ENCODE measurements around the gene ARHGAP29. TPM values are rescaled to one million over a fixed set of nuclear protein-coding genes. Genes with fewer than 3 reads are reported as not detected.

Gene ARHGAP29
- total RNA-seq, 3 donors from 2014 or later (not counting 1 experiment from before 2014, with no cell fraction given): 0.07 TPM; not detected in 2

DNA sequence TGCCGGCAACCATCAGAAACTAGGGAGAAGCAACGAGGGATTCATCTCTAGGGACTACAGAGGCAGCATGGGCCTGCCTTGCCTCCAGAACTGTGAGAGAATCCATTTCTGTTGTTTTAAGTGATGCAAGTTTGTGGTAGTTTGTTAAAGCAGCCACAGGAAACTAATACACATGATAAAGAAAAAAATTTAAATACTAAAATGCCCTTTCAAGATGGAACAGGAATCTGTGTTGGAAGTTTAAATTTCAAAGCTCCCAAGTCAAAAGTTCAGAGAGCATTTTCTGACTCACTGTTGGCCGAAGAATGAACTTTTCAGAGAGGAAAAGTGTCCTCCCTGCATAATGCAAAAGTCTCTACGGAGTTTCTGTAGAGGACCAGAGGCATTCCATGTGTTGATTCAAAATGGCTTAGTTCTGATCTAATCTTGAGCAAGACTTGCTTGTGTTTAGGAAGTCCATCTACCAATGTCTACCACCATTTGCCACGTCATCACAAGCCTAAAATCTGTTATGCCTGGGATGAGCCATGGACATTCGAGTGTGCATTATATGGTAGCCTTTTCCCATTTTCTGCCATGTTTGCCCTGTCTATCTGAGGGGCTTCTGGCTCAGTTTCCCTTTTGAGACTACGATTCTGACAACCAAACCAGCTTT is 22.4 kb upstream of the ARHGAP29 start:
- Mint-ChIP-seq H3K9me3 (no peaks in the 10 kb centered on the region), H3K36me3 (no peaks in the 10 kb centered on the region), H3K27ac (no peak overlapping the region), H3K4me3 (no peak overlapping the region), H3K4me1 (no peaks in the 10 kb centered on the region), H3K27me3 (ENCODE audit: low read depth in 2 of 2) (peaks cover 31 to 52% of the 10 kb centered on the region in 2 donors)
- DNase-seq (no peak), ATAC-seq (no peak)
- Histone ChIP-seq H3K36me3 (ENCODE audit: control insufficient read depth, insufficient read depth, low read length) (no peaks in the 10 kb centered on the region), H3K9me3 (ENCODE audit: control insufficient read depth, insufficient read depth, low read length) (no peaks in the 10 kb centered on the region), H3K27ac (ENCODE audit: low read length) (no peak overlapping the region), H3K4me3 (ENCODE audit: low read length) (no peak overlapping the region), H3K27me3 (ENCODE audit: control insufficient read depth, insufficient read depth, low read length) (peaks cover 6% of the 10 kb centered on the region), H3K4me1 (ENCODE audit: control insufficient read depth, insufficient read depth, low read length) (no peaks in the 10 kb centered on the region)
- 85% methylated on average over 7 of the region's 7 CpGs for WGBS (ENCODE audit: insufficient coverage)
- TF ChIP-seq, protein P1, sequence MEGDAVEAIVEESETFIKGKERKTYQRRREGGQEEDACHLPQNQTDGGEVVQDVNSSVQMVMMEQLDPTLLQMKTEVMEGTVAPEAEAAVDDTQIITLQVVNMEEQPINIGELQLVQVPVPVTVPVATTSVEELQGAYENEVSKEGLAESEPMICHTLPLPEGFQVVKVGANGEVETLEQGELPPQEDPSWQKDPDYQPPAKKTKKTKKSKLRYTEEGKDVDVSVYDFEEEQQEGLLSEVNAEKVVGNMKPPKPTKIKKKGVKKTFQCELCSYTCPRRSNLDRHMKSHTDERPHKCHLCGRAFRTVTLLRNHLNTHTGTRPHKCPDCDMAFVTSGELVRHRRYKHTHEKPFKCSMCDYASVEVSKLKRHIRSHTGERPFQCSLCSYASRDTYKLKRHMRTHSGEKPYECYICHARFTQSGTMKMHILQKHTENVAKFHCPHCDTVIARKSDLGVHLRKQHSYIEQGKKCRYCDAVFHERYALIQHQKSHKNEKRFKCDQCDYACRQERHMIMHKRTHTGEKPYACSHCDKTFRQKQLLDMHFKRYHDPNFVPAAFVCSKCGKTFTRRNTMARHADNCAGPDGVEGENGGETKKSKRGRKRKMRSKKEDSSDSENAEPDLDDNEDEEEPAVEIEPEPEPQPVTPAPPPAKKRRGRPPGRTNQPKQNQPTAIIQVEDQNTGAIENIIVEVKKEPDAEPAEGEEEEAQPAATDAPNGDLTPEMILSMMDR (IDR thresholded peaks at IDR 0.05): no peak
- intact Hi-C loops (cut with micrococcal nuclease): no loop called here

DNA sequence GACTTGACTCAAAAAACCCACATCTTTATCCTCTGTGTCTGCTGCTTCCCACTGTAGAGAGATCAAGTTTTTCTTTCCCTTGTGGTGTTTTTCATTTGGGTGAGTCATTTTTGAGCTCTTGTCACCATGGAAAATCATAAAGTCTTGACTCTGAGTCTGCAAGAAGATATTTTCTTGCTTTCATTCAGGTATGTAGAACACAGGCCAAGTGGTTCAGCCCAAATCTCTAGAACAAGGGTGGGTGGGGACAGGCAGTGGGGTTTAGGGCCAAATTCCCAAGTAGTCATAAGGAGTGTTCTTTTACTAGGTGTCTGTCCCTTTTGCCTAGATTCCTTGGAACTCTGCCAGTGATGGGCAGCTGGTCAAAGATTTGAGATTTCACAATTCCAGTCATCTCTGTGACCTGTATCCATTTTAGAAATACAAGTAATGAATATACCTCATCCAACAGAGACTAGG is 21.5 kb upstream of the ARHGAP29 start:
- H3K27ac ChIP-seq (ENCODE audit: low read length): no peak overlapping the region
- H3K9me3 ChIP-seq (ENCODE audit: control insufficient read depth, insufficient read depth, low read length): no peaks in the 10 kb centered on the region
- TF ChIP-seq, protein P1 (IDR thresholded peaks at IDR 0.05): no peak
- Mint-ChIP-seq H3K27me3 (ENCODE audit: low read depth in 2 of 2) (peaks cover 31 to 53% of the 10 kb centered on the region in 2 donors), H3K4me1 (no peaks in the 10 kb centered on the region), H3K4me3 (no peak overlapping the region), H3K27ac (no peak overlapping the region), H3K36me3 (no peaks in the 10 kb centered on the region), H3K9me3 (no peaks in the 10 kb centered on the region)
- no peaks in the 10 kb centered on the region for H3K4me1 ChIP-seq (ENCODE audit: control insufficient read depth, insufficient read depth, low read length)
- ATAC-seq: no peak
- peaks cover 11% of the 10 kb centered on the region for H3K27me3 ChIP-seq (ENCODE audit: control insufficient read depth, insufficient read depth, low read length)
- H3K36me3 ChIP-seq (ENCODE audit: control insufficient read depth, insufficient read depth, low read length): no peaks in the 10 kb centered on the region
- intact Hi-C loops (cut with micrococcal nuclease): no loop called here
- H3K4me3 ChIP-seq (ENCODE audit: low read length): no peak overlapping the region
- DNase-seq: no peak

DNA sequence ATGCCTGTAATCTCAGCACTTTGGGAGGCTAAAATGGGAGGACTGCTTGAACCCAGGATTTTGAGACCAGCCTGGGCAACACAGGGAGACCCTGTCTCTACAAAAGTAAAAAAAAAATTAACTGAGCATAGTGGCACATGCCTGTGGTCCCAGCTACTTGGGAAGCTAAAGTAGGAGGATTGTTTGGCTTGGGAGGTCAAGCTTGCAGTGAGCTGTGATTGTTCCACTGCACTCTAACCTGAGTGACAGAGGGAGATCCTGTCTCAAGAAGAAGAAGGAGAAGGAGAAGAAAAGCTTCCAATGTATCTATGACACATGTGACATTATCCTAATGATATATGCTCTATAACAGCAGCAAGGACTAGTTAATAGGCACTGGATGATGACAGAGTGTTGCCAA is 20.1 kb upstream of the ARHGAP29 start:
- Mint-ChIP-seq H3K4me1 (no peaks in the 10 kb centered on the region), H3K4me3 (no peak overlapping the region), H3K36me3 (no peaks in the 10 kb centered on the region), H3K27me3 (ENCODE audit: low read depth in 2 of 2) (peaks cover 28 to 54% of the 10 kb centered on the region in 2 donors), H3K9me3 (no peaks in the 10 kb centered on the region), H3K27ac (no peak overlapping the region)
- H3K27me3 ChIP-seq (ENCODE audit: control insufficient read depth, insufficient read depth, low read length): peaks cover 14% of the 10 kb centered on the region
- intact Hi-C loops (cut with micrococcal nuclease): no loop called here
- H3K4me1 ChIP-seq (ENCODE audit: control insufficient read depth, insufficient read depth, low read length): no peaks in the 10 kb centered on the region
- no peaks in the 10 kb centered on the region for H3K9me3 ChIP-seq (ENCODE audit: control insufficient read depth, insufficient read depth, low read length)
- H3K27ac ChIP-seq (ENCODE audit: low read length): no peak overlapping the region
- no peaks in the 10 kb centered on the region for H3K36me3 ChIP-seq (ENCODE audit: control insufficient read depth, insufficient read depth, low read length)
- DNase-seq: no peak
- no peak for ATAC-seq
- no peak overlapping the region for H3K4me3 ChIP-seq (ENCODE audit: low read length)
- TF ChIP-seq, protein P1 (IDR thresholded peaks at IDR 0.05): no peak

DNA sequence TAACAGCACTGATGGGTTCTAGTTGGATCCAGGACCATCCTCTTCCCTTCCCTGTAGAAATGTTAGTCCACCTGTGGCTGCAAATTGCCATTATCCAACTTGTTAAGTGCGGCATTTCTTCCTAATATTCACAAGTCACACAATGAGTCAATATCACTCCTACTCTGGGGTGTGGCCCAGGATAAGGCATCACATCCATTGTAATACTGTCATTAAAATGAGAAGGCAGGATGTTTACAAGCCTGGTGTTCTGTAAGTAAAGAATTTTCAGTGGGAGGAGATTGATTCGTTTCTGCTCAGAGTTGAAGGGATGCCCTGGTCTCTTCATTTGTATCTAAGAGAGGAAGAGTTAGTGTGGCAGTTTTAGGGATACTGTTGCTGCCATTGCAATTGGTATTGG is 18.1 kb upstream of the ARHGAP29 start:
- Histone ChIP-seq H3K27ac (ENCODE audit: low read length) (no peak overlapping the region), H3K9me3 (ENCODE audit: control insufficient read depth, insufficient read depth, low read length) (no peaks in the 10 kb centered on the region), H3K36me3 (ENCODE audit: control insufficient read depth, insufficient read depth, low read length) (no peaks in the 10 kb centered on the region), H3K27me3 (ENCODE audit: control insufficient read depth, insufficient read depth, low read length) (peaks cover 14% of the 10 kb centered on the region), H3K4me1 (ENCODE audit: control insufficient read depth, insufficient read depth, low read length) (no peaks in the 10 kb centered on the region), H3K4me3 (ENCODE audit: low read length) (no peak overlapping the region)
- Mint-ChIP-seq H3K27ac (no peak overlapping the region), H3K27me3 (ENCODE audit: low read depth in 2 of 2) (peaks cover 24 to 44% of the 10 kb centered on the region in 2 donors), H3K4me1 (no peaks in the 10 kb centered on the region), H3K9me3 (no peaks in the 10 kb centered on the region), H3K4me3 (no peak overlapping the region), H3K36me3 (no peaks in the 10 kb centered on the region)
- intact Hi-C loops (cut with micrococcal nuclease): no loop called here
- TF ChIP-seq, protein P1 (IDR thresholded peaks at IDR 0.05): no peak
- no peak for DNase-seq
- no peak for ATAC-seq
- WGBS (ENCODE audit: insufficient coverage): 83% methylated on average over 2 of the region's 2 CpGs

Data from natural killer cell (primary cell).